GM12892 (cell line): Measurements from ENCODE around the gene PAQR8.

Experiments
- POLR2A ChIP-seq: IDR thresholded peaks from 2 replicates; pipeline ENCODE4 v1.6.1; 2011; ENCODE audit warnings: low read depth, low read length, control low read depth
- POLR2AphosphoS5 ChIP-seq: IDR thresholded peaks from 2 replicates; pipeline ENCODE4 v1.6.1; 2011; ENCODE audit warnings: low read depth, low read length, control low read depth

DNA sequence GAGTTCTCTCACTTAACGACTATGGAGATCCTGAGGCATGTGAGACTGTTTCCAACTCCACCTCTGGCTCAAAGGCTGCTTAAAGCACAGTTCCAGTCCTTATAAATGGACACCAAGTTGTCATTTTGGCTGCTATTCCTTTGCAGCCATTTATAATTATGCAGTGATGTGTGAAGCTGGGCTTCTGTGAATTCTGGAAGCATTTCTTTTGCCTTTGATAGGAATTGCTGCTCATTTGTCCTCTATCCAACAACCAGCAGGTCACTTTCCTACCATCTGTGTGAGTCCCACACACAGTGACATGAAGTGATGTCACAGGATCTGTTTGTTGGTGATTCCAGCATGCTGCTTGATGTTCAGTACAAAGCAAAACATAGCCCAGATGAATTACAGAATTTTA is 29.6 kb downstream of the PAQR8 start:
- no peak for TF ChIP-seq POLR2AphosphoS5
- TF ChIP-seq POLR2A: no peak
